HG02571 (cell line): Measurements from ENCODE around the gene LHPP.

ENCODE experiments used
- ATAC-seq: cut with Tn5 transposase; IDR thresholded peaks from one replicate; pipeline ENCODE4 v1.9.1; 2021; ENCODE audit warnings: mild to moderate bottlenecking, moderate library complexity; ENCODE audit not compliant: unreplicated experiment

Gene LHPP

DNA sequence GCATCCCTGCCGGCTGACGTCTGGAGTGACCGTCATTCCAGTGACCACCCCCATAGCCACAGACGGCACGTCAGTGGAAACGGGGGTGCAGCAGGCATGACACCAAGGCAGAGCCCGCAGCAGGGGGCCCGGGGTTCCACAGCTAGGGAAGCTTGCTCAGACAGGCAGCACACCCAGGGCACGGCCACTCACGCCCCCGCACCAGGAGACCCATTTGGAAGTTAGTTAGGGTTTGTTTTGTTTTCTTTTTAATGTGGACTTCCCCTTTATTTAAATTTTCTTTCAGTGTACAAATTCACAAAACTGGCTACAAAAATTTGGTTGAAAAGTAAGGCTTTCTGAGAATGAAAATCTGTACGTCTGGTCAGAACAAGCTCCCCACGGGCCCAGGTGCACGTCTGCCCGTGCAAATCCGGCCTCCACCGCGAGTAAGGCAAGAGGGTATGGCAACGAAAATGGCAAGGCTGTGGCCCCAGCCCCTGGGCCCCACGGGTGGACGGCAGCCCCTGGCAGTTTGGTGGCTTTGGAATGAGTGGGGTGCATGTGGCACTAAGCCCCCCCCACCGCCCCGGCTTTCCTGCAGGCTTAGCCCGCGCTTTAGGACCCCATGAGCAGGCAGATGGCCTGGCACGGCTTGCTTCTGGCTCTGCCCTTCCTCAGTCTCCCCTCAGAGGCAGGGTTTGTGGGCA is 158.3 kb downstream of the LHPP start:
- ATAC-seq: peak; percentile 64

- no peak for ATAC-seq
Measured at GRCh38 chr10:124621637-124622036, 160.0 kb downstream of the LHPP start.

DNA sequence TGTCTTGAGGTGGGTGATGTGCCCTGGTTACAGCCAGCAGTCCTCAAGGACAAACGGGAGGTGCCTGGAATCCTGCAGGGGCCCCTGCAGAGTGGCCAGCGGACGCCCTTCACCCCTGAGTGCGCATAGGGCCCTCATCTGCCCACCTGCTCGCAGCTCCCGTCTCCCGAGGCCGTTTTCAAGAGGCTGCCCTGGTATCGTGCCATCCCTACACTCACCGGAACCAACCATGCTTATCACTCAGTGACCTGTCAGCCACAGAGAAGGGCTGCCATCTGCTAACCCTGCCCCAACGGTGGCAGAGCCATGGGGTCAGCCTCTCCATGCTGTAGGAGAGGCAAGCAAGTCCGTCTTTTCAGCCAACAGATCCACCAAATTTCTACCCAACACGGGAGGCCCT is 160.5 kb downstream of the LHPP start:
- ATAC-seq: no peak

GRCh38 chr10:124622866-124623536 is 161.4 kb downstream of the LHPP start:
- ATAC-seq: no peak

- ATAC-seq: no peak
Measured at GRCh38 chr10:124624006-124624405, 162.4 kb downstream of the LHPP start.

DNA sequence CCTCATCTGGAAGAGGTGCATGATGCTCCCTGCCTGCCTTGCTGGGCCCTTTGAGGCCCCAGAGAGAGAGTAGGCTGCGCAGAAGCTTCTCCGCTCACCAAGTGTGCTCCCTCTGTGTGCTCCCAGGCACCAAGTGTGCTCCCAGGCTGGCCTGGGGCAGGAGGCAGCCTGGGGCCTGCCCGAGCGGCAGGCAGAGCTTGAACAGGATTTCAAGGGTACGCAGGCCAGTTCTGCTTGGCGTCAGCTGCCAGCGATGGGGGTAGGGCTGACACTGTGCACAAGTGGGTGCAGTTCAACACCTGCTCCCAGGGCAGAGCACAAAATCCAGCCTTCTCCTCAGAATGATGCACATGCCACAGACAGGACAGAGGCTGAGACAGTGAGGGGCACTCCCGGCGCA is 162.8 kb downstream of the LHPP start:
- no peak for ATAC-seq

GRCh38 chr10:124624895-124625294 is 163.3 kb downstream of the LHPP start:
- ATAC-seq: no peak

DNA sequence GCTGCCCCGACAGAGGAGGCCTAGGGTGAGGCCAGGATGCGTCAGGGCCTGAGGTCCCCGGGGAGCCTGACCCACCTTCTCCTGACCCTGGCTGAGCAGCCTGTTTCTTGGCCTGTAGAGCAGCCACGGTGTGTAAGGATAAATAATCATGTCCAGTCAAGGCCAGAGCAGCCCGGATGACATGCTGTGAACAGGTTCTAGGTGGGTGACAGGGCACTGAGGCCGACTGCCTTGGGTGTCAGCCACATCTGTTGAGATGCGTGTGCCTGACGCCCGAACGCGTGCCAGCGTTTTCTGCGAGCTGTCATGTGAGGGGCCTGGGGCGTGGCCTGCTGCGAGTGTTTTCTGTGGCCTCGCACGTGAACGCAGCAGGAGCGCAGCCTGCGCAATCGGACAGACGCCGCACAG is 164.2 kb downstream of the LHPP start:
- ATAC-seq: no peak

DNA sequence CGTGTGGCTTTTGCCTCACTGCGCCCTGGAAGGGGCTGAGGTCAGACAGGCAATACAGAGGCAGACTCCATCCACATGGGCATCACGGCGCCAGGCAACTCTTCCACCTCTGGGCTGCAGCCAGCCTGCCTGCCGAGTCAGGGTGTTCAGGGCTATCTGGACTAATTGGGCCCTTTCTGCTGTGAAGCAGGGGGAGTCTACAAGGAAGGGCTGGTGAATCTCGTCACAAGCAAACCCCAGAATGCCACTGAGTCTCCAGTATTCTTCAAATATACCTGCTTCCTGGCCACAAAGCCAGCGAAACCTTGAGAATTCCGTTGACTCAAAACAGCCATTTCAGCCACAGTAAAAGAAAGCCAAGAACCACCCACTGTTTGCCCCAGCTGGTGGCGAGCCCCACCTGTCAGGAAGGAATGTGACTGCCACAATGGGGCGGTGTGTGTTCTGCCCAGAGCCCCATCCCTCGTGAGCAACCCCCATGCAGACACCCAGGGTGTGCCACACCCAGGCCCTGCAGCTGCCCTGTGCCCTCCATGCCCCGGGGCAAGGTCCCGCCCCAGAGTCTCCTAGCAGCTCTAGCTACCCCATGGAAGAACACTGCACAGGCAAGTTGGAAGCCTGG is 165.2 kb downstream of the LHPP start:
- peak; percentile 61 for ATAC-seq

- ATAC-seq: no peak
Measured at GRCh38 chr10:124627866-124628675, 166.4 kb downstream of the LHPP start.

- no peak for ATAC-seq
Measured at GRCh38 chr10:124628676-124629021, 167.0 kb downstream of the LHPP start.

DNA sequence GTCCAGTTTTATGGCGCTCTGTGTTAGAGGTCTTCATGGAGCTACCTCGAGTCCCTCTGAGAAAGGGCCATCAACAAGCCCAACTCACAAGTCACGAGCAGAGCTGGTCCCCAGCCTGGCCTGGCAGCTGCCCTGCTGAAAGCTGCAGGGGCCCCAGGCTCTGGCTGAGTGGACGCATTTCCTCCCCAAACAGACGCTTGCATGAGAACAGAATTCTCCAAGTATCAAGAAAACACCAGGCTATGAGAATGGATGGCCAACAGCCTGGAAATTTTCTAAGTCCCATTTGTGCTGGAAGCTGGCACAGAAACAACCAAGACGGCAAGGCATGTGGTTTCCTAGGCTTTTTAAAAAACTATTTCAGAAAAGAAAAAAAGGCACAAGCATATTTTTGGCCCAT is 167.8 kb downstream of the LHPP start:
- no peak for ATAC-seq

- ATAC-seq: no peak
Measured at GRCh38 chr10:124629842-124630241, 168.2 kb downstream of the LHPP start.

- no peak for ATAC-seq
Measured at GRCh38 chr10:124630551-124630950, 168.9 kb downstream of the LHPP start.

GRCh38 chr10:124632064-124632531 is 170.5 kb downstream of the LHPP start:
- ATAC-seq: no peak

DNA sequence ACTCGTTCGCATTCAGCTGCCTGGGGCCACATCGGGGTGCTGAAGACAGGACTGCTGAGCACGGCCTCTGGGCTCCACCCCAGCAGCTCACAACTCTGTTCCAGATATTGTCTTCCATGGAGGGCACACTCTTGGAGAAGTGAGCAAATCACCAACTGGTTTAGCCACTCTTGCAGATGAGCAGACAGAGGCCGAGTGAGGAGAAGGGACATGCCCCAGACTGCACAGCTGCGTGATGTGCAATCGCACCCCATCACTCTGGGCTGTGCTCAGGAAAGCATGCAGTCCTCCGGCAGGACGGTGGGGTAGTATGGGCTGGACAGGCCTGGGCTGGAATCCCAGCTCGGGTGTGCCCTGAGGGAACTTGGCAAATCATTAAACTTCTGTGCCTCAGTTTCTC is 170.9 kb downstream of the LHPP start:
- no peak for ATAC-seq

- no peak for ATAC-seq
Measured at GRCh38 chr10:124636271-124636995, 174.8 kb downstream of the LHPP start.

- ATAC-seq: no peak
Measured at GRCh38 chr10:124637091-124637700, 175.6 kb downstream of the LHPP start.

- no peak for ATAC-seq
Measured at GRCh38 chr10:124637746-124638145, 176.1 kb downstream of the LHPP start.

DNA sequence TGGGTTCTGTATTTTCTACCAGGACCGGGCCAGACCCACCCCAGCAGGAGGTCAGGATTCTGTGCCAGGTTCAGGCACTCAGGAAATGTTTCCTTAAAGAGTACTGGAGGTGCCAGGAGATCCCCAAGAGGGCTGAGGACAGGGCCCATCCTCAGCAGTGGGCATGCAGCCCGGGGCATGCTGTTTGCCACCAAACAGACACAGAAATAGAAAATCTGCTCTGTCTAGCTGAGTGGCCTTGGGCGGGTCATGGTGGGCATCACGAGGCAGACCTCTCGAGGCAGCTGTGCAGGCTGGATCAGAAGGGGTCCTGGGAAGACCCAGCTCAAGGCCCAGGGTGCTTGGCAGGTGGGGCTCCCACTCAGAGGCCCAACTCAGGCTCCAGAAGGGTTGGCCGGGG is 177.6 kb downstream of the LHPP start:
- no peak for ATAC-seq
